Measurements from ENCODE around the gene MATN4. TPM values are rescaled to one million over a fixed set of nuclear protein-coding genes. Genes with fewer than 3 reads are reported as not detected.

Gene MATN4
- total and polyA plus RNA-seq, 2 of the 13 experiments (the other 11 are each of a cell fraction or from before 2014, with no cell fraction given) = not detected

- no peaks in the 10 kb centered on the region for H3K9me3 ChIP-seq (ENCODE audit: low read length)
- no peak overlapping the region for H3K9ac ChIP-seq (ENCODE audit: insufficient read depth, low read depth, low read length)
- POLR2A ChIA-PET = no interaction called here
- no peak overlapping the region for H2AFZ ChIP-seq (ENCODE audit: low read length)
- CTCF ChIA-PET (ENCODE audit: low intra/inter-chr PET ratio, low total read pairs) = no interaction called here
- H3K36me3 ChIP-seq (replicated peaks in 1 of 2; ENCODE audit: control insufficient read depth in 1 of 2, insufficient read depth in 2 of 2, low read length in 2 of 2) = no peaks in the 10 kb centered on the region
- no peak for DNase-seq (ENCODE audit: low spot score)
- no peak overlapping the region for H3K4me3 ChIP-seq (replicated peaks in 1 of 3; ENCODE audit: insufficient read depth in 1 of 3, low read depth in 2 of 3, low read length in 3 of 3)
- TF ChIP-seq TARDBP (CRISPR knock-in tag; IDR thresholded peaks at IDR 0.05) (no peak), JARID2 (CRISPR knock-in tag; IDR thresholded peaks at IDR 0.05; ENCODE audit: insufficient replicate concordance) (no peak), SKIL (CRISPR knock-in tag; IDR thresholded peaks at IDR 0.05; ENCODE audit: borderline replicate concordance) (no peak), UBTF (CRISPR knock-in tag; IDR thresholded peaks at IDR 0.05) (0 out of 2 replicates have a peak, but pooled peaks have one; percentile 18)
- 4% methylated on average over 4 of the region's 4 CpGs for WGBS (ENCODE audit: low lambda C conversion rate)
- H3K79me2 ChIP-seq (ENCODE audit: insufficient read depth, low read length) = no peaks in the 10 kb centered on the region
- H3K27ac ChIP-seq (ENCODE audit: extremely low read length, insufficient read depth, low read length) = no peak overlapping the region
- BruUV-seq (replicated peaks) = no TSS peak
- FAIRE-seq = no peak
- ATAC-seq = no peak
- no peaks in the 10 kb centered on the region for H4K20me1 ChIP-seq (ENCODE audit: insufficient read depth, low read length)
- in situ Hi-C loops (cut with HindIII; ENCODE audit: extremely low pct_ligation_motif_present, low pct_unique_long_range_greater_than_20kb) = no loop called here
- intact Hi-C loops (cut with micrococcal nuclease; ENCODE audit: unreplicated experiment) = no loop called here
- H3K4me1 ChIP-seq (ENCODE audit: insufficient read depth, low read length) = no peaks in the 10 kb centered on the region
- H3K27me3 ChIP-seq (ENCODE audit: control insufficient read depth in 1 of 2, insufficient read depth in 2 of 2, low read length in 2 of 2) = peaks cover 0 to 27% of the 10 kb centered on the region in 2 experiments; a peak in 3 of 5 replicates
- H3K4me2 ChIP-seq (ENCODE audit: low read depth, low read length) = no peak overlapping the region
Measured at GRCh38 chr20:45269754-45270270, 38.3 kb downstream of the MATN4 start.
